GM19438 (cell line): ENCODE results near the gene CHPF2.

Source experiments
- ATAC-seq: cut with Tn5 transposase; IDR thresholded peaks from one replicate; pipeline ENCODE4 v1.9.1; 2021; ENCODE audit warnings: low read depth; ENCODE audit not compliant: unreplicated experiment

Gene CHPF2

GRCh38 chr7:151260471-151260870 lies 28.2 kb downstream of the CHPF2 start:
- ATAC-seq, result no peak

GRCh38 chr7:151260883-151261282 lies 28.6 kb downstream of the CHPF2 start:
- no peak for ATAC-seq

GRCh38 chr7:151261529-151261928 lies 29.2 kb downstream of the CHPF2 start:
- ATAC-seq, result no peak

- no peak for ATAC-seq
Measured at GRCh38 chr7:151264615-151265014, 32.3 kb downstream of the CHPF2 start.

- ATAC-seq, result no peak
Measured at GRCh38 chr7:151265351-151265931, 33.2 kb downstream of the CHPF2 start.

- ATAC-seq, result no peak
Measured at GRCh38 chr7:151269511-151269910, 37.2 kb downstream of the CHPF2 start.

GRCh38 chr7:151271699-151272355 lies 39.5 kb downstream of the CHPF2 start:
- no peak for ATAC-seq

GRCh38 chr7:151272405-151272804 lies 40.1 kb downstream of the CHPF2 start:
- ATAC-seq, result no peak

- ATAC-seq, result no peak
Measured at GRCh38 chr7:151272877-151273276, 40.6 kb downstream of the CHPF2 start.

GRCh38 chr7:151273651-151274390 lies 41.5 kb downstream of the CHPF2 start:
- no peak for ATAC-seq

- ATAC-seq, result no peak
Measured at GRCh38 chr7:151274396-151274795, 42.1 kb downstream of the CHPF2 start.

- no peak for ATAC-seq
Measured at GRCh38 chr7:151274936-151275812, 42.9 kb downstream of the CHPF2 start.

GRCh38 chr7:151275813-151276577 lies 43.7 kb downstream of the CHPF2 start:
- ATAC-seq, result no peak

- no peak for ATAC-seq
Measured at GRCh38 chr7:151276666-151277590, 44.6 kb downstream of the CHPF2 start.

- no peak for ATAC-seq
Measured at GRCh38 chr7:151277631-151278030, 45.3 kb downstream of the CHPF2 start.

GRCh38 chr7:151278949-151279348 lies 46.7 kb downstream of the CHPF2 start:
- no peak for ATAC-seq

GRCh38 chr7:151279868-151280267 lies 47.6 kb downstream of the CHPF2 start:
- no peak for ATAC-seq

- ATAC-seq, result no peak
Measured at GRCh38 chr7:151280388-151281019, 48.2 kb downstream of the CHPF2 start.

- no peak for ATAC-seq
Measured at GRCh38 chr7:151281686-151282085, 49.4 kb downstream of the CHPF2 start.
